GM19372 (cell line): ENCODE data around the gene ADSS2.
"Not testable (repeated sequence)": the region's sequence is repeated elsewhere in the genome, so short reads cannot be mapped to it uniquely, and the experiment has no call there.

Experiments
- ATAC-seq: cut with Tn5 transposase; IDR thresholded peaks from one replicate; pipeline ENCODE4 v1.9.1; 2021; ENCODE audit warnings: mild to moderate bottlenecking, low read depth, moderate library complexity; ENCODE audit not compliant: unreplicated experiment

ADSS2 gene

GRCh38 chr1:244368279-244368678, 83.4 kb downstream of the ADSS2 start:
- ATAC-seq = no peak

GRCh38 chr1:244367399-244368114, 84.2 kb downstream of the ADSS2 start:
- ATAC-seq = no peak

DNA sequence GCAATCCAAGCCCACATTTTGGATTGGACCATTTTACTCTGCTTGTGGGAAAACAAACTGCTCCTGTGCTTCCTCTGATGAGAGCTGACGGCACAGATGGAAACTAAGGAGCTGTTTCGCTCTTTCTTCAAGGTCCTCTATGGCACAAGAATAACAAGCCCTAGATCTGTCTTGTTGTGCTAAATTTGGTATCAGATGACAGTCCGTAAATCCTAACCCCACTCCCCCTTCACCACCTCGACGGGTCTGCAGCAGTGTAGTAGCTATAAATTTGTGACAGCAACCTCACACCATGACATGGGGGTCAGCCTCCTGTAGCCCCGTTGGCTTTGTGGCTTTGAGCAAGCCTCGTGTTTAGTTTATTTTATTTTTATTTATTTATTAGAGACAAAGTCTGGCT, 85.9 kb downstream of the ADSS2 start:
- ATAC-seq = no peak

GRCh38 chr1:244365262-244365661, 86.4 kb downstream of the ADSS2 start:
- ATAC-seq = not testable (repeated sequence)

DNA sequence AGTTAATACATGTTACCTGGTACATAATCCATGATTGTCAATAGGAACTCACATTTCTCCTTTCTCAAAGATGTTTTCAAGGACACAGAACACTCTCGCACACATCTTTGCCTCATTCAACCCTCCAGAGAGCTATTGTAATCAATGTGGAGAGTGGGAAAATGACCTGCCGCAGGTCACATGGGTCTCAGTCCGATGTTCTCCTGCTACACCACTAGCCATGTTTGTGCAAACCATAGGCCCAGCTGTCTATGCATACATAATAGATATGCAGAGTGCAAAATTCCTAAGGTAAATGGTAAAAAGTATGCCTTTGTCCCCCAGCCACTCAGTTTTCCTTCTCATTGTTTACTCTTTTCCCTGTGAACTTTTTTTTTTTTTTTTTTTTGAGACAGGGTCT, 89.2 kb downstream of the ADSS2 start:
- ATAC-seq = no peak

DNA sequence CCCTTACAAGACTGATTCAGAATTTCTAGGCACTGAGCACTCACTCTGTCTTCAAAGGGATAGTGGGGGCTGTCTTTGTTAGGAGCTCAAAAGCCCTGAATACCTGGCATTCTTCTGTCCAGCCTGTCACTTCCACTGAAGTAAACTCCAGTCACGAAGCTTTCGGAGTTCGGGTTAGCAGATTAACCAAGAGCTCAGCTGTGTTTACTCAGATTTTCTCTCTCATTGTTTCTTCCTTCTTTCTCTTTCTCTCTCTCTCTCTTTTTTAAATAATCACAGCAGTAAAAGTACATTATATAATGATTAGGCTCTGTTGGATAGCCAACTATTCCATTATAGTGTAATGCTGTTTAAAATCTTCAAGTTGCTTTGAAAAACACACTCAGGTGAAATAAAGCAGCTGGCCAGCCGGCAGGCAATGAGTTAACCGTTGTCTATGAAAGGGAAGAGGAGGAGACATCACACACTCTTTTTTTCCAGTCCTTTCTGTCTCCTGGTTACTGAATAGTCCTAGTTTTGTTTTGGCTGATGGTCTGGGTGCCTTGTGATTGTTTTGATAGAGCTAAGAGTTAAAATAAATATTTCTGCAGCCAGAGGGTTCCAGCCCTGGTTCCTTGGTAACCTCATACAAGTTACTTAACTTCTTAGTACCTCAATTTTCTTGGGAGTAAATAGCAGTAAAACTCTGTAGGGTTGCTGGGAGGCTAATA, 89.8 kb downstream of the ADSS2 start:
- ATAC-seq = no peak
